Activated naive CD8-positive, alpha-beta T cell treated with anti-CD3 and anti-CD28 coated beads for 36 hours (primary cell): ENCODE results near the gene SERPINB7. TPM values are rescaled to one million over a fixed set of nuclear protein-coding genes. Genes with fewer than 3 reads are reported as not detected.

Source experiments
- DNase-seq: peaks from one replicate; pipeline ENCODE4 v3.0.0; 2021
- H3K27ac Mint-ChIP-seq: one replicate; pipeline ENCODE4 v1.8.0; 2022; ENCODE audit warnings: mild to moderate bottlenecking, moderate library complexity, mixed read lengths
- H3K27me3 Mint-ChIP-seq: one replicate; pipeline ENCODE4 v1.8.0; 2022; ENCODE audit warnings: mild to moderate bottlenecking, mixed read lengths
- H3K36me3 Mint-ChIP-seq: one replicate; pipeline ENCODE4 v1.8.0; 2021; ENCODE audit warnings: mild to moderate bottlenecking, mixed read lengths
- H3K4me1 Mint-ChIP-seq: one replicate; pipeline ENCODE4 v1.8.0; 2021; ENCODE audit warnings: mixed read lengths
- H3K4me3 Mint-ChIP-seq: one replicate; pipeline ENCODE4 v1.8.0; 2022; ENCODE audit warnings: mild to moderate bottlenecking, moderate library complexity, mixed read lengths
- H3K9me3 Mint-ChIP-seq: one replicate; pipeline ENCODE4 v1.8.0; 2022; ENCODE audit warnings: mixed read lengths
- total RNA-seq, 2 experiments: library from RNA; stranded (reverse); gene quantifications; one replicate each; pipeline ENCODE4 v1.2.3, GENCODE V29; 2021

The SERPINB7 gene
- total RNA-seq, 2 experiments from 2014 or later: not detected

DNA sequence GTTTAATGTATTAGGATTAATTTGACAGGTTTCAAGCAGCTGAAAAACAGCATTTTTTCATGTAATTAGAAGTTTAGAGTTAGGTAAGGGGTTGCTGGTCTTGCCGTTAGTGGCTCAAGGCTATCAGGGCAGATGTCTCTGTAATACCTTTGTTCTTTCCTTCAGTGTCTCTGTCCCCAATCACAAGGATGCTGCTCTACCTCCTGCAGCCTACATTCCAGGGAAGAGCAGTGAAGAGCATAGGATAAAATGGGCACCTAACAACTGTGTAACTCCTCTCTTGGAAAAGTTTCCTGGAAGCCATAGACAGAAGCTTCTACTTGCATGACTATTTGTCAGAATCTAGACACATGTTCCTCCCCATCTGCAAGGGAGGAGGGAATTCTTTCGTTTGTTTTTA, 9.4 kb upstream of the SERPINB7 start:
- Mint-ChIP-seq H3K36me3 (no peaks in the 10 kb centered on the region), H3K27me3 (peaks cover 5% of the 10 kb centered on the region), H3K9me3 (peaks cover 2% of the 10 kb centered on the region), H3K4me3 (no peak overlapping the region), H3K27ac (no peak overlapping the region), H3K4me1 (no peaks in the 10 kb centered on the region)
- no peak for DNase-seq

DNA sequence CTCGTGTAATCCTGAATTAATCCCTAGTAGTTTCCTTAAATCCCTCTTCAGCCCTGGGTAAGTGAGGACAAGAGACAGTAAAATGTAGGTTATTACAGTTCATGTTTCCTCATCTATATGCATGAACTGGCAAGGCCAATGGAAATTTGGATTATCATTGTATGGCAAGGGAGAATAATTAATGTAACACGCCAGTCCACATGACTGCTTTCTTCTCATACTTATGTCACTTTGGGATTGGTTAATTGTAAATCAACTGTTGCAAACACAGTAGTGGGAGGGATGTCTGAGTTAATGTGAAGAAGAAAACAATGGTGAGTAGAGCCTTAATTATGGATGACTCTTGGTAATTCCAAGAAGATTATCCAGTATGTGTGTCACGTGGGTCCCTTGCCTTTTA, 1.7 kb upstream of the SERPINB7 start:
- no peak overlapping the region for H3K27ac Mint-ChIP-seq
- H3K36me3 Mint-ChIP-seq: no peaks in the 10 kb centered on the region
- DNase-seq: no peak
- no peaks in the 10 kb centered on the region for H3K4me1 Mint-ChIP-seq
- no peaks in the 10 kb centered on the region for H3K9me3 Mint-ChIP-seq
- H3K27me3 Mint-ChIP-seq: peaks cover 5% of the 10 kb centered on the region
- no peak overlapping the region for H3K4me3 Mint-ChIP-seq

DNA sequence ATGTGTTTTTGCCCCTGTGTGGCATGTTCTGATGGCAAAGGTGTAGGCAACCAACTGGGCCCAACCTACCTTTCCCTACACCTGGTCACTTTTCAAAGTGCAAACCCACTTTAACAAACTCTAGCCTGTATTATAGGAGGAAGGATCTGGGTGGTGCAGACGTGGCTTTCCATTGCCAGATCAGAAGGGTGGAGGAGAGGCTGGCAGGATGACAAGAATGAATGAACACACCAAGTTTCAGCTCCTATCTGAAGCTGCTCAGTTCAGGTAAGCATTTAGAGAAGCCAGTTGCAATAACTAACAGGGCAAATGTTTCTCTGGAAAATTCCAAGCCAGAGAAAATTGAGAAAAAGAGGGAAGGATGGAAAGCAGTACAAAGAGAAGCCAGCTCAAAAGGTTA, 707 bp upstream of the SERPINB7 start:
- Mint-ChIP-seq H3K9me3 (no peaks in the 10 kb centered on the region), H3K27ac (no peak overlapping the region), H3K27me3 (peaks cover 5% of the 10 kb centered on the region), H3K4me1 (no peaks in the 10 kb centered on the region), H3K4me3 (no peak overlapping the region), H3K36me3 (no peaks in the 10 kb centered on the region)
- DNase-seq: no peak

DNA sequence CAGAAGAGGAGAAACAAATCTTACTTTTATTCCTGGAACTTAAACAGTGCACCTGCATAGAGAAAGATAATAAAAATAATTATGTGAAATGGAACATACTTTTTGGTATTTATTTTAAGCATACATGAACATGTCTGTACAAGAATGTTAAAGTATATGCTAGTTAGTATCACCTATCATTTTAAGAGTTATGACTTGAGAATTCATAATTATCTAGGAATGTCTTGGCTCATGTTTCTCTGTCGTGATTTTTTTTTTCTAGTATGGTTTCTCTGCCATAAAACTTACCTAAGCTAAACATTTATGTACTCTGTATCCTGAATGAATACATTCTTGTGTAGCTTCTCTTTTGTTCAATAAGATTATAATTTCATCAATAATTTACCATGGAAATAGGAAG, 4.2 kb downstream of the SERPINB7 start:
- Mint-ChIP-seq H3K27ac (no peak overlapping the region), H3K4me1 (no peaks in the 10 kb centered on the region), H3K9me3 (no peaks in the 10 kb centered on the region), H3K36me3 (no peaks in the 10 kb centered on the region), H3K4me3 (no peak overlapping the region), H3K27me3 (peaks cover 3% of the 10 kb centered on the region)
- no peak for DNase-seq

DNA sequence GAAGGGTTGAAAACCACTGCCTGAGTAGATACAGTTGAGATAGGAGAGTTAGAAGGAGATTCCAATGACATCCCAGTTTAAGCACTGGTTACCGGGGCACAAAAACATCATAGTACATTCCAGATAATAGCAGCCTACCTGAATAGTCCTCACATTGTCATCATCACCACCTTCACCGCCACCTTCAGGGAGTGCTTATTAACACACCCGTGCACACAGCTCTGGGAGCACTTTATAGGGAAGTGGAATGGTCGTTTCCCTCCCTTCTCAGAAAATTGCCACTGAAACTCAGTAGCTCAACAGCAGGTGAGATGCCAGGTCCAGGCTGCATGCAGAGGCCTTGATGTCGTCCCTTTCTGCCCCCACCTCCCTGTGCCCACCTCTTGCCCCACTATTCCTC, 8.2 kb downstream of the SERPINB7 start:
- Mint-ChIP-seq H3K27me3 (peaks cover 3% of the 10 kb centered on the region), H3K27ac (no peak overlapping the region), H3K9me3 (no peaks in the 10 kb centered on the region), H3K4me1 (peaks cover 2% of the 10 kb centered on the region), H3K36me3 (no peaks in the 10 kb centered on the region), H3K4me3 (no peak overlapping the region)
- DNase-seq: no peak

DNA sequence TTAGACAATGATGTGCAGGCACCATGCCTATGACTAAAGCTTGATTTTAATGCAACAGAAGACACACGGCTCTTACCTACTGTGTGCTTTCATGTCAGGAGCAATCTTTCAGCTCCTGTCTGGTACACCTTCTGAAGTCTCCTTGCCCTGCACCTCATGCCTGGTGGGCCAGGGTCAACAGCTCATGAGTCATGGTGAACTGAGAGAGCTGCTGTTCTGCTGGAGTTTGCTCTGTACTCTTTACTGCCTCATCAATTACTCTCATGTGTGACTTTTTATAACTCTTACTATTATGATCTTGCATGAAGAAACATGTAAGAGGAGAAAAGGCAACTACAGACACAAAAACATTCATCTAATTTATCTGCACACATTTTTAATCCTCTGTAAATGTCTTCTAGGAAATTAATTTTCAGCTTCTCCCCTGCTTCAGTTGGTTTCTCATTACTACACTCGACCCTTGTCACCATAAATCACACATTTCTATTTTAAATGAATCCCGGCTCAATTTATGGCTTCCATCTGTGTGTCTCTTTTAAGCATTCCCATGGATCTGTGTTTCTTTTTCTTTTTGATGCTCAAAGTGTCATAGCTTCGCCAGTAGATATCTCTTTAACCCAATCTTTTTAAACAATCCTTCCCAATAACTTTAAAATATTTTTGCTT, 9.7 kb downstream of the SERPINB7 start:
- no peak overlapping the region for H3K27ac Mint-ChIP-seq
- H3K9me3 Mint-ChIP-seq: no peaks in the 10 kb centered on the region
- no peaks in the 10 kb centered on the region for H3K36me3 Mint-ChIP-seq
- peaks cover 3% of the 10 kb centered on the region for H3K27me3 Mint-ChIP-seq
- peaks cover 5% of the 10 kb centered on the region for H3K4me1 Mint-ChIP-seq
- H3K4me3 Mint-ChIP-seq: no peak overlapping the region
- no peak for DNase-seq

DNA sequence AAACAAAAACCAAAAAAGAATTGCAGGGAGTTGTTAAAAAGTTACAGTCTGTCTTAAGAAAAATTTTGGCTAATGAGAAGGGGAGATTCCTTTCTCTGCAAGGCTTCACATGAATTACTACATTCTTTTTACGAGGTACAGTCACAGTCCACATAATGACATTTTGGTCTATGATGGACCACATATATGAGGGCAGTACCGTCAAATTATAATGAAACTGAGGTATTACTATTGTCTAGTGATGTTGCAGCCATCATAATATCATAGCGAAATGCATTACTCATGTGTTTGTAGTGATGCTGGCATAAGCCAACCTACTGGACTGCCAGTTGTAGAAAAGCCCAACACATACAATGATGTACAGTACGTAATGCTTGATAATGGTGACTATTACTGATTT, 12.5 kb downstream of the SERPINB7 start:
- no peak for DNase-seq
- no peaks in the 10 kb centered on the region for H3K36me3 Mint-ChIP-seq
- H3K27me3 Mint-ChIP-seq: no peaks in the 10 kb centered on the region
- H3K4me1 Mint-ChIP-seq: peaks cover 5% of the 10 kb centered on the region
- H3K4me3 Mint-ChIP-seq: no peak overlapping the region
- no peaks in the 10 kb centered on the region for H3K9me3 Mint-ChIP-seq
- H3K27ac Mint-ChIP-seq: no peak overlapping the region

DNA sequence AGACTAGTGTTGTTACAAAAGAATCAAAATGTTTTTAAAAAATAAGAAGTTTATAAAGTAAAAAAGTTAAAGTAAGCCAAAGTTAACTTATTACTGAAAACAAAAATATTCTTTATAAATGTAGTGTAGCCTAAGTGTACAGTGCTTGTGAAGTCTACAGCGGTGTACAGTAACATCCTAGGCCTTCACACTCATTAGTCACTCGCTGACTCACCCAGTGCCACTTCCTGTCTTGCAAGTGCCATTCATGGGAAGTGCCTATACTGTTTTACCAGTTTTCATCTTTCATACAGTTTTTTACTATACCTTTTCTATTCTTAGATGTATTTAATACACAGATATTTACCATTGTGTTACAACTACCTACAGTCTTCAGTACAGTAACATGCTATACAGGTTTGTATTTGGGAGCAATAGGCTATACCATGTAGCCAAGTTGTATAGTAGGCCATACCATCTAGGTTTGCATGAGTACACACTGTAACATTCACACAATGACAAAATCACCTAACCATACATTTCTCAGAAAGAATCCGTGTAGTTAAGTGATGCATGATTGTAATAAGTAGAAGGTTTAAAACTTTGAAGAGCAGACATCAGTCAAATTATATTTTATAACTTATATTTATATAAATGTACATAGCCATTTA, 13.4 kb downstream of the SERPINB7 start:
- H3K4me3 Mint-ChIP-seq: no peak overlapping the region
- no peaks in the 10 kb centered on the region for H3K36me3 Mint-ChIP-seq
- no peaks in the 10 kb centered on the region for H3K9me3 Mint-ChIP-seq
- no peaks in the 10 kb centered on the region for H3K27me3 Mint-ChIP-seq
- peak; percentile 40 for DNase-seq
- H3K27ac Mint-ChIP-seq: no peak overlapping the region
- peaks cover 5% of the 10 kb centered on the region for H3K4me1 Mint-ChIP-seq

DNA sequence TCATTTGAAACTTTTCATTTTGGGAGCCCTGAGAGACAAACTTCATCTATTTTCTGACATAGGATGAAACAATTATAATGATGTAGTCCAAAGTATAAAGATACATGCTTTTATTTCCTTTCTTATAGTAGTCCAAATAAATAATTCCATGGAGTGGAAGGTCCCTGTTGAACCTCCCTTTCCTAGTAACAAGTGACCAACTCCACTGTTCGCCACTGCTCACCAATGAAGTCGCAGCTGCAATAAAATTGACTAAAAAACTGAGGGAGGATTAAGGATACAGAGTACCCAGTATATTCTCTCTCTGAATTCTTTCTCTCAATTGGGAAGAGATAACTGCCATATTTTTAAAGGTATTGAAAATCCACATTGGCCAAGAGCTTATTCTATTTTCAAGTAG, 14.1 kb downstream of the SERPINB7 start:
- H3K27ac Mint-ChIP-seq: no peak overlapping the region
- DNase-seq: no peak
- H3K9me3 Mint-ChIP-seq: no peaks in the 10 kb centered on the region
- H3K36me3 Mint-ChIP-seq: no peaks in the 10 kb centered on the region
- H3K27me3 Mint-ChIP-seq: no peaks in the 10 kb centered on the region
- no peak overlapping the region for H3K4me3 Mint-ChIP-seq
- H3K4me1 Mint-ChIP-seq: peaks cover 5% of the 10 kb centered on the region

DNA sequence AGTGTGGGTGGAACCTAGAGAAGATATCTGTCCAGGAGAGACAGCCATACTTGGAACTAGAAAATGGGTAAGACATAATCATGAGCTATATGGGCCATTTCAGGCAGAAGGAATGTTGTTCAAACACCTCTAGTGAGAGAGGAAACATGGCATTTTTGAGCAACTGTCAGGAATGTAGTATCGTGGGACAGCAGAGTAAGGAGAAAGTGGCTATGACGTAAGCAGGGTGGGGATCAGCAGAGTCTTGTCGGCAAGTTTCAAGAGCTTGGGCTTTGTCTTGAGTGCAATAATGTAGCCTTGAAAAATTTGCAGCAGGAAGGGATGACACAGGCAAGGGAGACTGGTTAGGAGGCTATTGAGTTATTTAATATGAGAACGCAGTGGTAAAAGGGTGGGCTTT, 20.4 kb downstream of the SERPINB7 start:
- no peaks in the 10 kb centered on the region for H3K4me1 Mint-ChIP-seq
- DNase-seq: no peak
- no peaks in the 10 kb centered on the region for H3K36me3 Mint-ChIP-seq
- H3K27me3 Mint-ChIP-seq: no peaks in the 10 kb centered on the region
- H3K9me3 Mint-ChIP-seq: no peaks in the 10 kb centered on the region
- H3K27ac Mint-ChIP-seq: no peak overlapping the region
- H3K4me3 Mint-ChIP-seq: no peak overlapping the region

DNA sequence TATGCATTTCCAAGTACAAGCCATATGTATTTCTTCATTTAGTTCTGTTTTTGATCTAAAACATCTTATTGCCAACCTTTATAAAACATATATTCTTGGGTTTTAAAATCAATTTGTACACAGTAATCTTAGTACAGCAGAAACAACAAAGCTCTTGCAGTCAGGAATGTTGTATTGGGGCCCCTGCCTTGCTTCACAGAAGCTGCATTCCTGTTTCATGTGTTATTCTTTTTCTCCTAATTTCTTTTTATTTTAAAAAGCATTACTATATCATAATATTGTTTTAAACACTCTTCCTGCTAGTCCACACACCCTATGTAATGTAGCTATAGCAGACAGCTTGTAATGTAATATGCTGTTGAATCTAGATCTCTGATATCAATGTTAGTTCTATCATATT, 24.0 kb downstream of the SERPINB7 start:
- no peak overlapping the region for H3K27ac Mint-ChIP-seq
- H3K9me3 Mint-ChIP-seq: no peaks in the 10 kb centered on the region
- no peaks in the 10 kb centered on the region for H3K27me3 Mint-ChIP-seq

DNA sequence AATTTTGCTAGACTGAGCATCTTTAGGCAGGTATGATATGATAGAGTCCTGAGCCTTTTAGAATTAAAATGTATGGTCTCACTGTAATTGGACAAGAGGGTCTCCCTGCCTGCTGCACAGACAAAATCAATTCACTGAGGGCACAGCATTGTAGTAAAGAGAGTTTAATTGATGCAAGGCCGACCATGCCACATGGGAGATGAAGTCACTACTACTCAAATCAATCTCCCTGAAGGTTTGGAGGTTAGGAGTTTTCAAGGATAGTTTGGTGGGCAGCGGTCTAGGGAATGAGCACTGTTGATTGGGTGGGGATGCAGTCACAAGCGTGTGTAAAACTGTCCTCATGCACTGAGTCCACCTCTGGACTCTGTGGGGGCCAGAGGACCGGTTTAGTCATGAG, 26.1 kb downstream of the SERPINB7 start:
- Mint-ChIP-seq H3K4me3 (no peak overlapping the region), H3K4me1 (no peaks in the 10 kb centered on the region), H3K9me3 (no peaks in the 10 kb centered on the region), H3K27ac (no peak overlapping the region), H3K36me3 (no peaks in the 10 kb centered on the region), H3K27me3 (peaks cover 3% of the 10 kb centered on the region)
- no peak for DNase-seq

More for the DNA sequence above, 24.0 kb downstream of the SERPINB7 start:
- Mint-ChIP-seq H3K36me3 (no peaks in the 10 kb centered on the region), H3K4me1 (no peaks in the 10 kb centered on the region), H3K4me3 (no peak overlapping the region)
- DNase-seq: no peak

DNA sequence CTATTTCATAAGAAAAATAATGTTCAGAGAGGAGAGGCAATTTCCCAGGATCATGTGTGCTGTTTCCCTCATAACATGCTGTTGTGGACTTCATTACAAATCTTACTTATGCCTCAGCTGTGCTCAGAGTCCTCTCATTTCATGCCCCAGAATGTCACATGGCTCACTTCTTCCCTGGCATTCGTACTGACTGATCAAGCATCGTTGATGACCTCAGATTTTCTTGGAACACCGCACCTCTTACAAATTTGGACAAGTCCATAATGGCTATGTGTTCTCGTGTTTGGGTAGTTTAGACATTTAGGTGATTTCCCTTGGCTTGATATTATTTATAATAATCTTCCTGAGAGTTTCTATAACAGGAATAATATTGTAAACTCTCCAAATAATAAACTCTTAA, 32.9 kb downstream of the SERPINB7 start:
- Mint-ChIP-seq H3K36me3 (no peaks in the 10 kb centered on the region), H3K27ac (no peak overlapping the region), H3K4me3 (no peak overlapping the region), H3K27me3 (peaks cover 12% of the 10 kb centered on the region), H3K9me3 (no peaks in the 10 kb centered on the region), H3K4me1 (no peaks in the 10 kb centered on the region)
- no peak for DNase-seq

DNA sequence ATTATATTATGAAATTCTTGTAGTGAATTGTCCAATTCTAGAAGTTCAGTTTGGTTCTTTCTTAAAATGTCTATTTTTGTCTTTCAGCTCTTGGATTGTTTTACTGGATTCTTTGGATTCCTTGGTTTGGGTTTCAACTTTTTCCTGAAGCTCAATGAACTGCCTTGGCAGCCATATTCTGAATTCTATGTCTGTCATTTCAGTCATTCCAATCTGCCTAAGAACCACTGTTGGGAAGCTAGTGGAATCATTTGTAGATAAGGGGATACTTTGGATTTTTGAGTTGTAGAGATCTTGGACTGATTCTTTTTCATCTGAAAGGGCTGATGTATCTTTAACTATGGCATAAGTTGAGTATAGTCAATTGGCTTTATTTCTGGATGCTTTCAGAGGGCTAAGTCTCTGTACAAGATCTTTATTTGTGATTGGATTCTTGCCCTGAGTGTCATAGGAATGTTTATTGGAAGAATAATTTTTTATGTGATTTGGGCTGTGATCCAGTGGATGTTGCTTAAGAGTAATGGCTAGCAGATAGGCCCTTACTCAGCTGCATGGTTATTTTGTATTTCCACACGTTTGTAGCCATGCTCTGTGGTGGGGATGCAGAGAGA, 42.3 kb downstream of the SERPINB7 start:
- no peak overlapping the region for H3K27ac Mint-ChIP-seq
- peaks cover 17% of the 10 kb centered on the region for H3K9me3 Mint-ChIP-seq
- H3K4me3 Mint-ChIP-seq: no peak overlapping the region
- peaks cover 2% of the 10 kb centered on the region for H3K36me3 Mint-ChIP-seq
- H3K27me3 Mint-ChIP-seq: peaks cover 13% of the 10 kb centered on the region
- peaks cover 2% of the 10 kb centered on the region for H3K4me1 Mint-ChIP-seq
- no peak for DNase-seq

DNA sequence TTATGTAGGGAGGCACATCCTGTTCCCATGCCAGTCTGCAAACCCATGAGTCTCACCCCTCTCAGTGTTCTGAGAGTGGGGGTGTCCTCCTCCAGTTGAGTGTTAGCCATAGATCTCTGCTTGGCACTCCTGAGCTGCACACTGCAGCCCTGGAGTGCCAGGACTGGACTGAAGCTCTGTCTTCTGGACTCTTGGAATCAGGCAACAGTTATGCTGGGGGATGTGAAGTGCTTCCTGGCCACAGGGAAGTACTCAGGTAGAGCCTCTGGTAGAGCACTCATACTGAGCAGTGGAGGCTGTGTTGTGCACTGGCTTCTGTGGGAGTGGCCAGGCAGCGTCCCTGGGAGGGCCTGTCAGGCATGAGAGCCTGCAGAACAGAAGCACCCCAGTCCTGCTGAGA, 43.0 kb downstream of the SERPINB7 start:
- H3K27me3 Mint-ChIP-seq: peaks cover 13% of the 10 kb centered on the region
- peaks cover 2% of the 10 kb centered on the region for H3K4me1 Mint-ChIP-seq
- peaks cover 17% of the 10 kb centered on the region for H3K9me3 Mint-ChIP-seq
- no peak overlapping the region for H3K4me3 Mint-ChIP-seq
- DNase-seq: no peak
- H3K36me3 Mint-ChIP-seq: peaks cover 2% of the 10 kb centered on the region
- no peak overlapping the region for H3K27ac Mint-ChIP-seq

DNA sequence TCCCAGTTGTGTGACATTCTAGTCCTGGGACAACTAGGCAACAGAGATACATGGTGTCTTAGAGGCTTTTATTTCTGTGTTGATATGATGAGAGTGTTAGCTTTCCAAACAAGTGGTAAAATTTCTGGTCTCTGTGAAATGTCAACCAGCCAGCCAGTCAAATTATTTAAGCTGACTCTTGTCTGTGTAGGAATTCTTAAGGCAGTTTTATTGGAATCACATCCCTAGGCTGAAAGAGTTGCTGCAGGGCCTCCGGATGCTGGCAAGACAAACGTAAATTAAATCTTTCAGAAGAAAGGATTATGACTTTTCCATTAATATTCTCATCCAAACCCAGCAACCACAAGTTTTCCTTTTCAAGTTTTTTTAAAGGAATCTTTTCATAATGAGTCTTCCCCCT, 44.6 kb downstream of the SERPINB7 start:
- Mint-ChIP-seq H3K9me3 (peaks cover 17% of the 10 kb centered on the region), H3K36me3 (peaks cover 2% of the 10 kb centered on the region), H3K27ac (no peak overlapping the region), H3K4me1 (peaks cover 2% of the 10 kb centered on the region), H3K27me3 (peaks cover 26% of the 10 kb centered on the region), H3K4me3 (no peak overlapping the region)
- DNase-seq: no peak
